Stimulated activated CD4-positive, alpha-beta T cell treated with anti-CD3 and anti-CD28 coated beads, Interleukin-4, amount 100 ng/mL, for 24 hours (primary cell): Measurements from ENCODE around the gene HPCA.
"Not testable (repeated sequence)": the region's sequence is repeated elsewhere in the genome, so short reads cannot be mapped to it uniquely, and the experiment has no call there.

Source experiments
- DNase-seq: peaks from one replicate; pipeline ENCODE4 v3.0.0-alpha.2; 2020

HPCA gene

DNA sequence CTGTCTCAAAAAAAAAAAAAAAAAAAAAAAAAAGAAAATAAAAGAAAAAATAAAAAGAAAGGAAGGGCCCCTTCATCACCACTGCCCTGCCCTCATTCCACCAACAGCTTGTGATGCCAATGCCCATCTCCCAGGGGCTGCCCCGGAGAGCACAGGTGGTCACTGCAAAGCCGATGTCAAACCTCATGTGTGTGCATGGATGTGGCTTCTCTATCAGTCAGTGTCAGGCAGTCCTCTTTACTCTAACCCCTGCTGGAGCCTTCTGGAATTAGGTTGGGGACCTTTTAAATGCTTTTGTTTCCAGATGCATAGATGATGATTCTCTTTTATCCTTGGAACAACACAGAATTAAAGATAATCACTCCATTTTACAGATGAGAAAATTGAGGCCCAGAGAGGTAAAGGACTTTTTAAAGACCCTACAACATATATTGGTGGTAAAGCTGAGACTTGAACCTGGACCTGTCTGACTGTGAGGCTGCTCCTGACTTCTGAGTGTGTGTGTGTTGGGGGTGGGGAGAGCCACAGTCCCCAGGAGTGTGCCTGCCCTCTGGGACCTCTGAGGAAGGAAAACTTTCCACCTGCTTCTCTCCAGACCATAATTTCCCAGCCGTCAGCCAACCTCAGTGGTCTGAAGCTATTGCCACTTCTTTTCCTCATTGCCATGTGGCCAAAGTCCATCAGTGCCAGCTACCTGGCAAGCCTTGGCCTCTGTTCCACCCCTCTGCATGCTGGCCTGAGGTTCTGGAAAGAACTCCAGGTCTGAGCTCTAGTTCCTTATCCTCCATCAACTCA lies 17.9 kb downstream of the HPCA start:
- no peak for DNase-seq

DNA sequence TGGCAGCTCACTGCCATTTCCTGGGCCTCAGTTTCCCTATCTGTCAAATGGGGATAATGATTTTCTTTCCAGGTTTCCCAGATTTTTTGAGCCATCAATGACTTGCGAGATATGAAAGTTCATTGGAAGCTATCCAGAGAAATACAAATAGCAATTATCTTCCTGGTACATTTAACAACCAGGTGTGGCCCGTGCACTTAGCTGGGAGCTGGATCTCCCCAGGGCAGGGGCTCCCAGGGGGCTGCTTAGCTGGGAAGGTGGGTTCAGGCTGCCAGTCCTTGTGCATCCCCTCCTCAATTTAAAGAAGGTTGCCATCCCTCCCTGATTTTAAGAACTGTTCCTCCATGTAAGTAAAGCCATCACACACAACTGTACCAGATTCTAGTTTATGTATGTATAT lies 18.5 kb downstream of the HPCA start:
- no peak for DNase-seq

DNA sequence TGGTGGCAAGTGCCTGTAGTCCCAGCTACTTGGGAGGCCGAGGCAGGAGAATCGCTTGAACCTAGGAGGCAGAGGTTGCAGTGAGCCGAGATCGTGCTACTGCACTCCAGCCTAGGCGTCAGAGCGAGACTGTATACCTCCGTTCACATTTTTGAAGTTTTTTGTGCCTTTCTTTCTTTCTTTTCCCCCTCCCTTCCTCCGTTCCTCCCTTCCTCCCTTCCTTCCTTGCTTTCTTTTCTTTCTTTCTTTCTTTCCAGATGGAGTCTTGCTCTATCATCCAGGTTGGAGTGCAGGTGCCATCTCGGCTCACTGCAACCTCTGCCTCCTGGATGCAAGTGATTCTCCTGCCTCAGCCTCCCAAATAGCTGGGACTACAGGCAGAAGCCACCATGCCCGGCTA lies 19.3 kb downstream of the HPCA start:
- not testable (repeated sequence) for DNase-seq

DNA sequence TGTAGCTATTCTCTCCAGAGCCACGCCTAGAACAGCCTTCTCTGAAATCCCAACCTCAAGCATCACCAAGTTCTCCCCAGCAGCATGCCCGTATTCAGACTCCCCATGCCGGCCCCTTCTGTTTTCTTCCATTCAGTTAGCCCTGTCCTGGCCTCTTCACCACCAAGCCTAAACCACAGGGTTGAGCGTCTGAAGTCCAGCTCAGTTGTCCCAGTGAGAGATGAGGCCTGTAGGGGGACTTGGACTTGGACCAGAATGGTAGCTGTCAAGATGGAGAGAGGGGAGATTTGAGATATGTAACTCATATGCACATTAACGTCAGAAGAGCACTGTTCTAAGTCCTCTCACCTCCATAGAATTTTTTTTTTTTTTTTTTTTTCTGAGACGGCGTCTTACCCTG lies 20.4 kb downstream of the HPCA start:
- no peak for DNase-seq

DNA sequence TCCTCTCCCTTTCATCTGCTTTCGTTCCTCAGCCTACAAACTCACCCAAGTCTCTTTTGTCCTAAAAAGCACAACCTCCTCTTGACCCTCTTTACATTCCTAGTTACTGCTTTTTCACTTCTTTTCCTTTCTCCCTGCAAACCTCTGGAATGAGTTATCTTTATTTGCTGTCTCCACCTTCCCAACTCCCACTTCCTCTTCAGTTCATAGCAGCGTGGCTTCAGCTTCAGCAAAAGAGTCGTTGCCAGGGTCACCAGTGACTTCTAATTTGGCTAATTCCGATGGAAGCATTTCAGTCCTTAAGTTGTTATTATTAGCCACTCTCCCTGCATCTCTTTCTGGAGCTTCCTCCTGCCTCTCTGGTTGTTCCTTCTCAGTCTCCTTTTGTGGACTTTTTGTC lies 21.1 kb downstream of the HPCA start:
- no peak for DNase-seq

DNA sequence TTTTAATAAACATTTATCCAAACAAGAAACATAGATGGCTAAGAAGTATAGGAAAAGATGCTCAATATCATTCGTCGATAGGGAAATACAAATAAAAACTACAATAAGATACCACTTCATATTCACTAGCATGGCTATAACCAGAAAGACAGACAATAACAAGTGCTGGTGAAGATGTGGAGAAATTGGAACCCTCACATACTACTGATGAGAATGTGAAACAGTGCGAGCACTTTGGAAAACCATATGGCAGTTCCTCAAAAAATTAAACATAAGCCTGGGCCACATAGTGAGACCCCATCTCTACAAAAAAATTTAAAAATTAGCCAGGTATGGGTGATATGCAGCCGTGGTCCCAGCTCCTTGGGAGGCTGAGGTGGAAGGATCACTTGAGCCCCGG lies 24.0 kb downstream of the HPCA start:
- DNase-seq: no peak

DNA sequence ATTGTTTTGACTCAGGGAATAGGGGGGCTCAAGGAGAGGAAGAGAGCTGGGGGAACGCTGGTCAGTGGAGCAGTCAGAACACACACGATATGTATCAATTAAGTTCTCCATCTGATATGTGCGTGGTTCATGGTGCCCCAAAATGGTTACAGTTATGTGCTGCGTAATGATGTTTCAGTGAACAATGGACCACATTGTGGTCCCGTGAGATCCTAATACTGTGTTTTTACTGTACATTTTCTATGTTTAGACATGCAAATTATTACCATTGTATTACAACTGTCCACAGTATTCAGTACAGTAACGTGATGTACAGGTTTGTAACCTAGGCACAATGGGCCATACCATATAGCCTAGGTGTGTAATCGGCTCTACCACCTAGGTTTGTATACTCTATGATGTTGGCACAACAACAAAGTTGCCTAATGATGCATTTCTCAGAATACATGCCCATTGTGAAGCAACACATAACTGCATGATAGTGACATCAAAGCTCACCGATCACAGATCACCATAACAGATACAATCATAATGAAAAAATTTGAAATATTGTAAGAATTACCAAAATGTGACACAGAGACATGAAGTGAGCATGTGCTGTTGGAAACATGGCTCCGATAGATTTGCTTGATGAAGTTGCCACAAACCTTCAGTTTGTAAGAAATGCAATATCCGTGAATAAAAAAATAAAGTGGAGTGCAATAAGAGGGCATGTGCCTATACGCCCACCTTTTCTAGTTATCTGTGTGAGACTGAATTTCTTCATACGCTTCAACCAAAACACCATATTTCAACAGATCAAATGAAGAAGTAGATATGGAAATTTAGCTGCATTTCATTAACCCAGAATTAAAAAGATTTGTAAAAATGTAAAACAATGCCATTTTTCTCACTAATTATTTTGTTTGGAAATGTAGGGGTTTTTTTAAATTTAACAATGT lies 29.7 kb downstream of the HPCA start:
- DNase-seq: no peak

DNA sequence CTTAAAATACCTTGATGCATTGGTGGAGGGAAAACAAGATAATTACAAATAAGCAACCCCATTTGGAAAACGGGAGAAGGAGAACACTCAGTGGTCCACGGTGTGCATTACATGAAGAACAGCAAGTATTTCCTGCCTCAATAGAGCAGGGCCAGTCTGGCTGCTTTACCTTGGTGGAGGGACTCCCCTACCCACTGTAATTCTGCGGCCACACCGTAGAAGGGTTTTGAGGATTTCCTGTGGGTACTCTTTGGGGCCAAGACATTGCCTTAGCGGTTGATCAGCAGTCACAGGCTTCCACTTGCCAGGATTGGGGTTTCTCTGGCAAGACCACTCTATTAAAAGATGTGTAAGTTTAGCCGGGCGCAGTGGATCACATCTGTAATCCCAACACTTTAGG lies 31.2 kb downstream of the HPCA start:
- DNase-seq: no peak

DNA sequence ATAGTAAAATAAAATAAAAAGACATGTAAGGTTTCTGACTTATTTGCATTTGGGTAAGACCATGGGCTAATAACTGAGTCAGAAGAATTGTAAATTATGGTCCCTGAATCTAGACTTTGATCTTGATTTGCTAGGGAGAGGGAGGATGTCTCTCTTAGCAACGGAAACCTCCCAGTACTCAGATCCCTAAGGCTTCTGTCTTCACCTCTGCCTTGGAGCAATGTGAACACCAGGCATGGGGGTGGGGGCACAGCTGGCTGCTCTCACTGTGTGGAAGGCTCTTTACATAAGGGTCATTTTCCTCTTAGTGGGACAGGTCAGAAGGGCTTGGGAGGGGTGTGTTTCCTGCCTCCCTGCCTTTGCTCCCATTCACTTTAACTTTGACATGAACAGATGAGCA lies 31.9 kb downstream of the HPCA start:
- no peak for DNase-seq

DNA sequence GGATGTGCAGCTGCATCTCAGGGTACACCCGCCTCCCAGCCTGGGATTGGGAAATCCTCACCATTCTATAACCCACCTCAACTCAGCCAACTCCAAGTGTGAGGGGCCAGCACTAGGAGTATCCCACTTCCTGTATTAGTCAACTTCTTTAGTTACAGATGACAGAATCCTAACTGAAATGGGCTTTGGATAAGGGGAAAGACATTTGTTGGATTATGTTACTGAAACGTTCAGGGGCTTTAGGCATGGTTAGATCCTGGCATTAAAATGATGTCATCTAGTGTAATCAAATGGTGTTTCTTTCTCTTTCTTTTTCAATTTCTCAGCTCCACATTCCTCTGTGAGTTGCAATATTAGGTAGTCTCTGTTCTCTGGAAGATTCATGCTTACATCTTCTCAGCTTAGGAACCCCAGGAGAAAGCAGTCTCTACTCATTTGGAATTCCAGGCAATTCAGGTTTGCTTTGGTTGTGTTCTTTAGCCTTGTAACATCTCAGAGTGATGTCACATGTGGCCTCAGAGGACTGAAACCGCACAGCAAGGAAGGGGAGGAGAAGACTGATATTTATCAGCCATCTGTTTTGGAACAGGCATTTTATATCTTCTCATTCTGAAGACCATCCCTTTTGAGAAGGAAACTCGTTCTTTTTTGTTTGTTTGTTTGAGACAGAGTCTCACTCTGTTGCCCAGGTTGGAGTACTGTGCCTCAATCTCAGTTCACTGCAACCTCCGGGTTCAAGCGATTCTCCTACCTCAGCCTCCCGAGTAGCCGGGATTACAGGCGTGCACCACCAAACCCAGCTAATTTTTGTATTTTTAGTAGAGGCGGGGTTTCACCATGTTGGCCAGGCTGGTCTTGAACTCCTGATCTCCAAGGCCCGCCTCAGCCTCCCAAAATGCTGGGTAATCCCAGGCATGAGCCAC lies 33.8 kb downstream of the HPCA start:
- DNase-seq: no peak

DNA sequence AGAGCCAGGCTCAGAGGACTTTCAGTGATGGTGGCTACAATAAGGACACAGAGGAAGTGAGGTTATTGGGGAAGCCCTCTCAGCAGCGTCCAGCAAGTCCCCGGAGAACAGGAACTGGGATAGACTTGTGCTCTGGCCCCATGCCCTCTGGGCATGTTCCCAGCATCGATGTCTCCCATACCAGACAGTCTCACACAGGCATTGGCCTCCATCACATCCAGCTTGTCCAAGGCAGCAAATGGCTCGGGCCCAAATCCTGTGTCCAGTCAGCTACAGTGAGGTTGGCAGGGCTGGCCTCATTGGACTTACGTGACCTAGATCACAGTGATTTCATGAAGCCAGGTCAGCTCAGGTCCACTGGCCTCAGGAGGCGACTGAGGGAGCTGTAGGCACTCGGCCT lies 34.5 kb downstream of the HPCA start:
- DNase-seq: no peak

DNA sequence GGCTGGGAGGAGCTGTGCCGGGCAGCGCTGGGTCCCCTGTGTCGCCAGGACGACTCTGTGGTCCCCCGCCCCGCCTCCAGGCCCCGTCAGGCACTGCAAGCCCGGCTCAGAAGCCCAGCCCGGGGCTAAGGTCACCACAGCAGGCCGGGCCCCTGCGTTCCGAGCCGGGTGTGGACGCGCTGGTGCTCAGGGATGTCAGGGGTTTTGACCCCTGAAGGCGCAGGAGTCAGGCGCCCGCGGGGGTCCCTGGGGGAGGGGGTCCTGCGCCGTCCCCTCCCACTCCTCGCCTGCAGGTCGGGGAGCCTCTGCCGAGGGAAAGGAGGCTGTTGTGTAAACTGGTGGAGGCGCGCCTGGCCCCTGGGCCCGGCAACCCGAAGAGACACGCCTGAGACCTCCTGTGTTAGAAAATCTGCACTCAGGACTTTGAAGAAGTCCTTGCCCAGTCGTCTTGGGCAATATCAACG lies 38.6 kb downstream of the HPCA start:
- DNase-seq: no peak

DNA sequence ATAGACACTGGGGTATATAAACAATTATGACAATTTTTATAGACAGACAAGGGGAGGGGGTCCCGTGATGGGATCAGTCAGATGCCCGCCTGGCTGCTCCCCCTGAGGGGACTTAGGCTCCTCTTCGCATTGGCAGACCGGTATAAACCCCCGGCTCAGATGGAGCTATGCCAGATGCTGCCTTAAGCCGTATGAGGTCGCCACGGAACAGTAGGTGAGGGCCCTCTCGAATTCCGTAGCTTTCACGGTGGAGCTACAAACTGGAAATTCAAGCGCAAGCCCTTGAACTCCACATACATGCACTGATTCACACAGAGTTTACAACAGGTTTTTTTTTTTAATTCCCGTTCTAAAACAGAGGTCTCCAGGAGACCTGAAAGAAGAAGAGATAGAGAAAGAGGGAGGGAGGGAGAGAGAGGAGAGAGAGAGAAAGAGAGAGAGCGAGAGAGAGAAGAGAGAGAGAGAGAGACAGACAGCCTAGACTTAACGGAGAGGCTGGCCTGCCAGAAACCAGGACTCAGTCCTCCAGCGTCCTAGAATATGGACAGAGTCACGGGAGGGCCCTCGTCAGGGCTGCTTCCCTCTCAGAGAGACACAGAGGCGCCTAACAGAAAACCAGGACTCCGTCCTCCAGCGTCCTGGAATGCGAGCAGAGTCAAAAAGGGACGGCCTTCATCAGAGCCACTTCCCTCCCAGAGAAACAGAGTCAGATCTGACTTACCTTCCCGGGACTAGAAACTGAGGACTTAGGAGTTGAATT lies 39.3 kb downstream of the HPCA start:
- DNase-seq: peak; percentile 21

DNA sequence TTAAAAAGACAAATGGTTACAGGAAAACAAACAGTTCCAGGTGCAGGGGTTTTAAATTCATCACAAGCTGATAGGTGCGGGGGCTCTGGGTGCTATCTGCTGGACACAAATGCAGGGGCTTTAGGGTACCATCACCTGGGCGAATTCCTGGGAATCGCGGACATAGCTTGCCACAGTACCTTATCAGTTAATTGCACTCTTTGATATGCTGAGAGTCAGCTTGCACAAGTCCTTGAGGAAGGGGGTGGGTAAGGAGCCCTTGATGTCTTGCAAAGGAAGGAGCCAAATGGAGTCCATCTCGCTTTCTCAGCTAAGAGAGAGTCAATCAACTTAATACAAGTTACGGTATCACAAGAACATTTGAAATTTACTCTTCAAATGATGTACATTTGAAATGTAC lies 40.3 kb downstream of the HPCA start:
- DNase-seq: no peak

DNA sequence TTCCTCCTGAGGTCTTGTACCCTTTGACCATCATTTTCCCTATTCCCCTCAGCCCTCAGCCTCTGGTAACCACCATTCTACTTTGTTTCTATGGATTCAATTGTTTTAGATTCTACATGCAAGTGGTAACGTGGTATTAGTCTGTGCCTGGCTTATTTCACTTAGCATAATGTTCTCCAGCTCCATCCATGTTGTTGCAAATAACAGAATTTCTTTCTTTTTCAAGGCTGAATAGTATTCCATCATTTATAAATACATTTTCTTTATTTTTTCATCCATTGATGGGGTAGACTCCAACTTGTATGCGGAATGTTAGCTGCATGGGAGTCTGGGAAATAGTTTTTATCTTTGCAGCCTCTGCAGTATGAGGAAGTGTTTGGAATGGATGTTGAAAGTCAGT lies 41.1 kb downstream of the HPCA start:
- no peak for DNase-seq

DNA sequence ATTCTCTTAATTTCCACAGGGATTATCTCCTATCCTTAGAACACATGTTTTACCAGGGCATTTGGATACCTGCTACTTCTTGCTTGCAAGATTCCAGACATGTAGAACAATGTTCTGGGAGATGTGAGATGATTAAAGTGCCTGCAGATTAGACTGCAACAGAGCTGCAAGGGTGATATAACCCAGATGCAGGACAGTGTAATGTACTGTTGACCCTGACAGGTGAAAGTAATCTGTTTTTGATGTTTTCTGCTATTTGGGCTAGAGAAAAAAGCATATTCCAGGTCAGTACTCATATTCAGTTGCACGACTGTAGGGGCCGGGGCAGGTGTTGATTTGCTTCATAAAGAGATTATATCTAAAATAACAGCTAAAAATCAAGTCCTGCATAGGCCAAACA lies 42.0 kb downstream of the HPCA start:
- DNase-seq: no peak

DNA sequence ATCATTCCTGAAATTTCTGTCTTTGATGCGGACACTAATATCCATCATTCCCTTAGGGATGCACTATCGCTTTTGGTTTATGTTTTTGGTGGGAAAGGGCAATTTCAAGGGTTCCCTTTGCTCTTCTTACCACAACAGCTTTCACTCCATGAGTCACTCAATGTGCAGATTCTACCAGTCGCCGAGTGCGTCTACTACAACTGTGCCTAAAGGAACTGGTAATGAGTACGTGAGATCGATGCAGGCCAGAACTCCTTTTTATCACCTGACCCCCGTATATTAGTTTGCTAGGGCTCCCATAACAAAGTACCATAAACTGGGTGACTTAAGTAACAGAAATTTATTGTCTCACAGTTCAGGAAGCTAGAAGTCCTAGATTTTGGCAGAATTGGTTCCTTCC lies 42.4 kb downstream of the HPCA start:
- no peak for DNase-seq

DNA sequence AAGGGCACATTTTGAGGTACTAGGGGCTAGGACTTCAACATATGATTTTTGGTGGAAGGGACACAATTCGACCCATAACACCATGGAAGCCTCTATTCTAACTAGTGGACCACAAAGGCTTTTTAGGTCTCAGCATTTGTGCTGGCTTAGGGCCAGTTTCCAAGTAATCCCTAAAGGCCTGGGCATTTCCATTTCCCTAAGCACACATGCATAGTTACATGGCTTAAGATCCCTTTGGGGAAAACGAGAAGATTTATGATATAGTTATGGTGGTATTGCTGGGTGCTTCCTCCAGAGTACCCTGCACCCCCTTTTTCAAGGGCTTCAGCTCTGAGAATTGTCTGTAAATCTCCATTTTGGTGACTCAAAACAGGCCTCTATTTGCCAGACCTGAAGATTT lies 43.1 kb downstream of the HPCA start:
- no peak for DNase-seq

DNA sequence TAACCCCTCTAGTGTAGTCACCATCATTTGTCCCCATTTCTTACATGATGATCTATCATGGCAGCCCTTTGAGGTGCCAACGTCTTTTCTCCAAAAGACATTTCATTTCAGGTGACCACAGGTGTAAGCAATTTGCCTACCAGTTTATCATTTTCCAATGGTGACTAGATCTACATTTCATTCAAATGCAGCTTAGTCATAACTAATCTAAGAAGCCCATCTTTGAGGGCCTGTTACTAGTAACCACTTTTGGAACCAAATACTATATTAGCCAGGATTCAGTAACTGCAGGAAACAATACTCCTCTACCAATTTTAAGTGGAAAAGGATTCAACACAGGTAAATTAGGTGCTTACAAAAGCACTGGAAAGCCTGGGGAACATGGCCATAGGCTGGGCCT lies 45.5 kb downstream of the HPCA start:
- DNase-seq: no peak

DNA sequence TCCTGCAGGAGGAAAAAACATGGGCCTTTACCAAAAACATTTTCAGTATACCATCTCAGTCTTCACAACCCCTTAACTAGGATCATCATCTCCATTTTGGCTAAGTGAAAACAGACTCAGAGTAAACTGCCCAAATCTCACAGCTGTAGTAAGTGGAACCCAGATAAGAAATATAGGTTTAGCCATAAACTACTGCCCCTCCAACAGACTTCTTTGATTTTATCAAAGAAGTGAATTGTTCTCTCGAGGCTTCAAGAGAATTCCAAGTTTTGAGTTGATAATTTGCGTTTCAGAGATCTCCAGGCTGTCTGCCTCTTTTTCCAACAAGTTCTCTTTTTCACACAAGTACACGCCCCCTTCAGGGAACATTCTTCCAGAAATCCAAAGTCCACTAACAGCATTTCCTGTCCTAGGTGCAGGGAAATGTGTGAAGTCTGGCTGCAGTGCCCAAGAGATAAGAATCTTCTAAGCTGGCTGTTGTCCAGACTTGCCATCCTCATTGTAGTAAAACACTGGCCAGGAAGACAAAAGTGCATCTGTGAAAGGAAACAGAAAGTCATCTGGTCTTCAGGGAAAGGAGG lies 47.5 kb downstream of the HPCA start:
- DNase-seq: no peak

DNA sequence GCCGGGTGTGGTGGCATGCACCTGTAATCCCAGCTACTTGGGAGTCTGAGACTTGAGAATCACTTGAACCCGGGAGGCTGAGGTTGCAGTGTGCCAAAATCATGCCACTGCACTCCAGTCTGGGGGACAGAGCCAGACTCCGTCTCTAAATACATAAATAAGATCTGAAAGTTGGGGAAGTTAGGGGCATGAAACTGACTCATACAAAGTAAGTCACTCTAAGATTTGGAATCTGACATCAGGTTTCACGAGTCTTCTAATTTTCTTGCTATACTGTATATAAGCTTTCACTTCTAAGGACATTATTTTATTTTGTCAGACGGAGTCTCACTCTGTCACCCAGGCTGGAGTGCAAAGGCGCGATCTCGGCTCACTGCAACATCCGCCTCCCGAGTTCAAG lies 48.2 kb downstream of the HPCA start:
- DNase-seq: no peak

DNA sequence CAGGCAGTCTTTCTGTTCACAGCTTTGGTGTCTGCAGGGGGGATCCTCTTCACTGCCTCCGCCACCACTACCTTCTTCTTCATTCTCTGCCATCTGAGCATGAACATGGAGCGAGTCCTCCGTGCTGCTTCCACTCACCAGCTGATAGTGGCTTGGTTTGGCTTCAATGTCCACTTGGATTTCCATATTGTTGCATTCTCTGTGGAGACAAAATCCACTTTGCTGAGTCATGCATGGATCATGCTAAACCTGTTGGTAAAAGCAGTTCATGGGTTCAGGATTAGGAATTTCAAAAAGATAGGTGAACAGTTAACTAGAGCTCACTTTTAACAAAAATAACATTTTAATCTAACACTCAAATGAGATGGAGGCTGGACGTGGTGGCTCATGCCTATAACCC lies 50.8 kb downstream of the HPCA start:
- DNase-seq: no peak
